PC-9 (cell line): Measurements from ENCODE around the gene FCAMR. TPM values are rescaled to one million over a fixed set of nuclear protein-coding genes. Genes with fewer than 3 reads are reported as not detected.
A peak's percentile ranks its signal among the peaks of the same experiment; 100 is the strongest.

Experiments
- Bru-seq: library from RNA; stranded (reverse); fragments of 400-500 nt; gene quantifications from one replicate; lab custom pipeline; 2021; lab: Mats Ljungman, UMichigan
- BruChase-seq, 2 experiments: library from RNA; stranded (reverse); fragments of 400-500 nt; gene quantifications; one replicate each; lab custom pipeline; 2021; lab: Mats Ljungman, UMichigan
- BruUV-seq: library from RNA; stranded (reverse); fragments of 400-500 nt; replicated peaks from 2 replicates; lab custom pipeline; 2021; lab: Mats Ljungman, UMichigan
- CTCF ChIA-PET: fragments of 300-600 bp; sonication (Branson Sonifier 250); formaldehyde crosslinking; loops from one replicate; lab custom pipeline; 2022; ENCODE audit warnings: antibody characterized with exemption; lab: Charles Lee
- POLR2A ChIA-PET: fragments of 300-600 bp; sonication (Branson Sonifier 250); formaldehyde crosslinking; loops from one replicate; lab custom pipeline; 2022; ENCODE audit warnings: antibody characterized with exemption; ENCODE audit not compliant: unreplicated experiment; lab: Charles Lee
- DNase-seq, 2 experiments: peaks; one replicate each; pipeline versions ENCODE4 v3.0.0 to v3.0.0-alpha.2; 2015 to 2022; ENCODE audit warnings: mixed read lengths in 1 of 2
- H2AFZ ChIP-seq: fragments of 200-600 bp; sonication (generic); 2 replicates; pipeline ENCODE4 v1.8.1; 2017; ENCODE audit warnings: antibody characterized with exemption
- H3F3A ChIP-seq: fragments of 200-600 bp; sonication (generic); 2 replicates; pipeline ENCODE4 v1.8.1; 2017; ENCODE audit warnings: antibody characterized with exemption, mild to moderate bottlenecking, low read depth; ENCODE audit not compliant: insufficient read depth
- H3K27ac ChIP-seq: fragments of 200-600 bp; sonication (generic); 2 replicates; pipeline ENCODE4 v1.6.1; 2016; ENCODE audit warnings: mixed run types
- H3K27me3 ChIP-seq: fragments of 200-600 bp; sonication (generic); 2 replicates; pipeline ENCODE4 v1.6.1; 2016; ENCODE audit warnings: low read depth, mixed run types; ENCODE audit not compliant: insufficient read depth
- H3K36me3 ChIP-seq: fragments of 200-600 bp; sonication (generic); 2 replicates; pipeline ENCODE4 v1.6.1; 2016; ENCODE audit warnings: low read depth, mixed run types
- H3K4me1 ChIP-seq: fragments of 200-600 bp; sonication (generic); replicated peaks from 2 replicates; pipeline ENCODE4 v1.6.1; 2016; ENCODE audit warnings: mixed run types; ENCODE audit not compliant: insufficient read depth
- H3K4me2 ChIP-seq: fragments of 200-600 bp; sonication (generic); 2 replicates; pipeline ENCODE4 v1.6.1; 2017; ENCODE audit warnings: mixed run types
- H3K4me3 ChIP-seq: fragments of 200-600 bp; sonication (generic); 2 replicates; pipeline ENCODE4 v1.6.1; 2016; ENCODE audit warnings: mixed run types
- H3K79me2 ChIP-seq: fragments of 200-600 bp; sonication (generic); 2 replicates; pipeline ENCODE4 v1.6.1; 2017; ENCODE audit warnings: low read depth, mixed run types
- H3K9me2 ChIP-seq: fragments of 200-600 bp; sonication (generic); 2 replicates; pipeline ENCODE4 v1.8.1; 2017; ENCODE audit warnings: mild to moderate bottlenecking; ENCODE audit not compliant: insufficient read depth
- H3K9me3 ChIP-seq: fragments of 200-600 bp; sonication (generic); 2 replicates; pipeline ENCODE4 v1.8.1; 2016; ENCODE audit warnings: low read depth; ENCODE audit not compliant: insufficient read depth
- H4K20me1 ChIP-seq: fragments of 200-600 bp; sonication (generic); 2 replicates; pipeline ENCODE4 v1.8.1; 2017; ENCODE audit not compliant: insufficient read depth
- CTCF ChIP-seq: fragments of 200-600 bp; sonication (generic); conservative IDR thresholded peaks from 2 replicates; pipeline ENCODE4 v1.6.1; 2017; ENCODE audit warnings: mixed run types, antibody characterized with exemption, mild to moderate bottlenecking, moderate library complexity
- EZH2 ChIP-seq: fragments of 200-600 bp; sonication (generic); IDR thresholded peaks from 2 replicates; pipeline ENCODE4 v1.8.0; 2017; ENCODE audit warnings: antibody characterized with exemption, low read depth
- intact Hi-C: fragments of 100-400 bp; cut with micrococcal nuclease; formaldehyde crosslinking; loops from one replicate; pipeline ENCODE4 v1.10.0; 2022; ENCODE audit not compliant: unreplicated experiment
- long read RNA-seq: library from polyadenylated mRNA; stranded (forward); transcript quantifications from one replicate; pipeline ENCODE4 v2.0.0, GENCODE V29; 2022
- total RNA-seq: library from RNA; stranded (reverse); gene quantifications from 2 replicates; pipeline ENCODE4 v1.2.3, GENCODE V29; 2021

FCAMR gene
- not detected in 2 replicates for total RNA-seq
- not detected for Bru-seq, nascent RNA
- BruChase-seq, experiment 1, labeled RNA remaining after a 2-hour chase: percentile 11 among the genes with signal in this experiment
- BruChase-seq, experiment 2, labeled RNA remaining after a 6-hour chase: percentile 15 among the genes with signal in this experiment
- long read RNA-seq: 0 reads

- no peak for DNase-seq
- CTCF ChIA-PET: no interaction called here
- H3K9me3 ChIP-seq: no peaks in the 10 kb centered on the region
Measured at GRCh38 chr1:206970446-206970845, at the start of gene FCAMR. FCAMR (minus strand) TSS chr1:206970460; CDS start chr1:206970125, 335 bp downstream.

GRCh38 chr1:207019661-207020060 is 49.4 kb upstream of the FCAMR start:
- no peaks in the 10 kb centered on the region for H3K27me3 ChIP-seq
- no peaks in the 10 kb centered on the region for H3K36me3 ChIP-seq
- peaks cover 6% of the 10 kb centered on the region; the same call in 1 of the 2 replicates for H3F3A ChIP-seq
- ChIA-PET POLR2A (interaction anchor here (0.7 to 0.9 kb wide), 4 partner anchors 13 to 33 kb away, joined by 3 to 11 read pairs (median 4); partner anchors contain the start of genes C1orf116 and PFKFB2), CTCF (interaction anchor here (0.7 to 3.0 kb wide), 4 partner anchors 13 to 1790 kb away, joined by 4 to 11 read pairs (median 4); partner anchors contain the start of gene C1orf116)
- 0 out of 2 replicates have a peak, but pooled peaks cover 3% of the 10 kb centered on the region for H3K79me2 ChIP-seq
- H3K27ac ChIP-seq: peak overlapping the region; percentile 64
- no peaks in the 10 kb centered on the region for H3K9me2 ChIP-seq
- H3K4me1 ChIP-seq: peaks cover 47% of the 10 kb centered on the region
- intact Hi-C loops: loop anchor here (1.0 to 10.0 kb wide), 3 partner anchors 12 to 305 kb away; partner anchors contain the start of gene CD55
- no peak overlapping the region for H3K4me3 ChIP-seq
- H2AFZ ChIP-seq: no peak overlapping the region
- no peaks in the 10 kb centered on the region for H4K20me1 ChIP-seq
- H3K4me2 ChIP-seq: no peak overlapping the region; the same call in 1 of the 2 replicates
- no peak for TF ChIP-seq EZH2
- TSS peak; percentile 64 for BruUV-seq
- no peak for DNase-seq
- H3K9me3 ChIP-seq: no peaks in the 10 kb centered on the region

More at GRCh38 chr1:206970446-206970845, at the start of gene FCAMR:
- no TSS peak for BruUV-seq
- Histone ChIP-seq H3K36me3 (no peaks in the 10 kb centered on the region), H4K20me1 (no peaks in the 10 kb centered on the region), H3K27me3 (0 out of 2 replicates have a peak, but pooled peaks cover 4% of the 10 kb centered on the region), H3K4me1 (no peaks in the 10 kb centered on the region), H3K4me3 (no peak within 1 kb of the TSS), H3F3A (no peaks in the 10 kb centered on the region), H3K27ac (no peak within 1 kb of the TSS), H3K9me2 (no peaks in the 10 kb centered on the region), H3K4me2 (no peak within 1 kb of the TSS), H3K79me2 (no peaks in the 10 kb centered on the region), H2AFZ (no peak within 1 kb of the TSS)
- TF ChIP-seq CTCF (no peak), EZH2 (no peak)
- intact Hi-C loops: no loop called here
- POLR2A ChIA-PET: no interaction called here

- Histone ChIP-seq H4K20me1 (no peaks in the 10 kb centered on the region), H3K9me3 (no peaks in the 10 kb centered on the region), H3K4me1 (peaks cover 42% of the 10 kb centered on the region), H3K27me3 (no peaks in the 10 kb centered on the region), H3K36me3 (no peaks in the 10 kb centered on the region), H3K9me2 (no peaks in the 10 kb centered on the region), H2AFZ (no peak overlapping the region), H3K79me2 (no peaks in the 10 kb centered on the region), H3F3A (peaks cover 1% of the 10 kb centered on the region; the same call in 1 of the 2 replicates), H3K4me2 (no peak overlapping the region), H3K4me3 (no peak overlapping the region), H3K27ac (peak overlapping the region; percentile 64; the same call in 1 of the 2 replicates)
- CTCF ChIA-PET: interaction anchor here (0.8 to 3.0 kb wide), 4 partner anchors 13 to 37 kb away, joined by 4 to 11 read pairs (median 4); partner anchors contain the start of gene C1orf116
- no peak for DNase-seq
- no TSS peak for BruUV-seq
- TF ChIP-seq CTCF (no peak), EZH2 (no peak)
- intact Hi-C loops: no loop called here
- POLR2A ChIA-PET: interaction anchor here (0.9 kb wide), 1 partner anchor 14 kb away, joined by 4 read pairs; the partner anchor contains the start of gene C1orf116
Measured at GRCh38 chr1:207019161-207019560, 48.9 kb upstream of the FCAMR start.
